ENCODE measurements around the gene CAPN10.

CAPN10 gene

GRCh38 chr2:240638512-240639160, 52.1 kb downstream of the CAPN10 start:
- no peak for ATAC-seq
- DNase-seq, result no peak

GRCh38 chr2:240639566-240639965, 53.0 kb downstream of the CAPN10 start:
- DNase-seq, result no peak
- ATAC-seq, result no peak

- ATAC-seq (no peak), DNase-seq (peak; percentile 56)
These were observed 54.4 kb downstream of the CAPN10 start for GRCh38 chr2:240640939-240641338.

GRCh38 chr2:240642061-240642805, 55.7 kb downstream of the CAPN10 start:
- peak; percentile 11 for ATAC-seq
- no peak for DNase-seq

GRCh38 chr2:240642806-240643092, 56.2 kb downstream of the CAPN10 start:
- ATAC-seq, result no peak

GRCh38 chr2:240643093-240643810, 56.7 kb downstream of the CAPN10 start:
- ATAC-seq (no peak), DNase-seq (no peak)

More at GRCh38 chr2:240642806-240643092, 56.2 kb downstream of the CAPN10 start:
- DNase-seq, result no peak

GRCh38 chr2:240643811-240644150, 57.2 kb downstream of the CAPN10 start:
- DNase-seq (no peak), ATAC-seq (no peak)

- no peak for DNase-seq
- ATAC-seq, result no peak
These were observed 57.7 kb downstream of the CAPN10 start for GRCh38 chr2:240644171-240644651.

GRCh38 chr2:240644859-240645301, 58.3 kb downstream of the CAPN10 start:
- ATAC-seq, result no peak
- no peak for DNase-seq

- no peak for DNase-seq
- no peak for ATAC-seq
These were observed 58.8 kb downstream of the CAPN10 start for GRCh38 chr2:240645346-240645745.

GRCh38 chr2:240645801-240646175, 59.3 kb downstream of the CAPN10 start:
- DNase-seq, result no peak
- no peak for ATAC-seq

GRCh38 chr2:240646176-240646899, 59.8 kb downstream of the CAPN10 start:
- no peak for ATAC-seq
- DNase-seq, result no peak

- ATAC-seq (no peak), DNase-seq (no peak)
These were observed 60.5 kb downstream of the CAPN10 start for GRCh38 chr2:240646900-240647502.

- ATAC-seq (no peak), DNase-seq (no peak)
These were observed 61.1 kb downstream of the CAPN10 start for GRCh38 chr2:240647503-240648154.

GRCh38 chr2:240648155-240648649, 61.7 kb downstream of the CAPN10 start:
- ATAC-seq (no peak), DNase-seq (no peak)
